NCI-H2227 treated with DMSO at 0.1 percent for 48 hours (cell line): ENCODE results near the gene PLXNA4.

Source experiments
- DNase-seq: peaks from one replicate; lab custom pipeline; 2025; lab: John Stamatoyannopoulos, UW

The PLXNA4 gene

GRCh38 chr7:132500727-132501440 lies 75.4 kb downstream of the PLXNA4 start:
- no peak for DNase-seq

GRCh38 chr7:132499487-132499886 lies 76.8 kb downstream of the PLXNA4 start:
- DNase-seq: no peak

GRCh38 chr7:132499065-132499464 lies 77.2 kb downstream of the PLXNA4 start:
- no peak for DNase-seq

- no peak for DNase-seq
Observed at GRCh38 chr7:132498319-132498718, 78.0 kb downstream of the PLXNA4 start.

GRCh38 chr7:132497098-132497497 lies 79.2 kb downstream of the PLXNA4 start:
- DNase-seq: no peak

GRCh38 chr7:132495936-132496335 lies 80.3 kb downstream of the PLXNA4 start:
- no peak for DNase-seq

- DNase-seq: peak; percentile 83
Observed at GRCh38 chr7:132494474-132494873, 81.8 kb downstream of the PLXNA4 start.

GRCh38 chr7:132492823-132493445 lies 83.3 kb downstream of the PLXNA4 start:
- DNase-seq: no peak

- no peak for DNase-seq
Observed at GRCh38 chr7:132491391-132491945, 84.8 kb downstream of the PLXNA4 start.

GRCh38 chr7:132490474-132490873 lies 85.8 kb downstream of the PLXNA4 start:
- DNase-seq: no peak

- no peak for DNase-seq
Observed at GRCh38 chr7:132489776-132490237, 86.5 kb downstream of the PLXNA4 start.

- DNase-seq: no peak
Observed at GRCh38 chr7:132488634-132489302, 87.5 kb downstream of the PLXNA4 start.

- DNase-seq: no peak
Observed at GRCh38 chr7:132486274-132486610, 90.0 kb downstream of the PLXNA4 start.

GRCh38 chr7:132485600-132486273 lies 90.5 kb downstream of the PLXNA4 start:
- DNase-seq: peak; percentile 95

GRCh38 chr7:132485136-132485535 lies 91.1 kb downstream of the PLXNA4 start:
- peak; percentile 79 for DNase-seq

- DNase-seq: no peak
Observed at GRCh38 chr7:132482866-132483265, 93.4 kb downstream of the PLXNA4 start.

GRCh38 chr7:132480534-132480933 lies 95.7 kb downstream of the PLXNA4 start:
- no peak for DNase-seq

GRCh38 chr7:132476541-132476940 lies 99.7 kb downstream of the PLXNA4 start:
- no peak for DNase-seq

- DNase-seq: peak; percentile 25
Observed at GRCh38 chr7:132475669-132476116, 100.6 kb downstream of the PLXNA4 start.

- DNase-seq: no peak
Observed at GRCh38 chr7:132475037-132475668, 101.1 kb downstream of the PLXNA4 start.

GRCh38 chr7:132472463-132473120 lies 103.7 kb downstream of the PLXNA4 start:
- DNase-seq: no peak
